ENCODE measurements around the gene LIN7A. TPM values are rescaled to one million over a fixed set of nuclear protein-coding genes. Genes with fewer than 3 reads are reported as not detected.

The LIN7A gene
- total and polyA plus RNA-seq, 2 of the 8 experiments (the other 6 are each of a cell fraction or from before 2014, with no cell fraction given), result 5.8 to 22.0 TPM

GRCh38 chr12:80954857-80955520, 17.3 kb upstream of the LIN7A start:
- no peak overlapping the region for H3K4me2 ChIP-seq (ENCODE audit: insufficient read depth in 1 of 2, low read depth in 2 of 2, low read length in 2 of 2)
- H3K23ac ChIP-seq (ENCODE audit: insufficient read length), result no peak overlapping the region
- TF ChIP-seq ZNF274 (IDR thresholded peaks at IDR 0.05; ENCODE audit: borderline replicate concordance, extremely low read depth, low read length) (no peak), POU5F1 (IDR thresholded peaks at IDR 0.05; ENCODE audit: low read depth, low read length) (no peak), CEBPB (IDR thresholded peaks at IDR 0.05; ENCODE audit: low read depth, low read length) (no peak), TCF12 (IDR thresholded peaks at IDR 0.05; ENCODE audit: low read depth, low read length) (no peak), BCL11A (IDR thresholded peaks at IDR 0.05; ENCODE audit: low read depth in 2 of 2, low read length in 2 of 2) (no peak), SUZ12 (IDR thresholded peaks at IDR 0.05; ENCODE audit: low read length) (no peak), MAFK (IDR thresholded peaks at IDR 0.05; ENCODE audit: low read depth, low read length) (no peak), POLR2A (IDR thresholded peaks at IDR 0.05; ENCODE audit: control extremely low read depth in 1 of 2, low read depth in 2 of 2, low read length in 2 of 2) (no peak), KDM5A (IDR thresholded peaks at IDR 0.05; ENCODE audit: low read length) (no peak), BACH1 (IDR thresholded peaks at IDR 0.05; ENCODE audit: low read length) (no peak), FOSL1 (IDR thresholded peaks at IDR 0.05; ENCODE audit: insufficient read depth, low read depth, low read length) (no peak), SP1 (IDR thresholded peaks at IDR 0.05; ENCODE audit: low read depth, low read length) (no peak), CTBP2 (IDR thresholded peaks at IDR 0.05; ENCODE audit: borderline replicate concordance, insufficient read depth, insufficient read length, low read length) (no peak), BRCA1 (IDR thresholded peaks at IDR 0.05; ENCODE audit: low read depth, low read length) (no peak), PHF8 (conservative IDR thresholded peaks at IDR 0.05; ENCODE audit: low read depth, low read length) (no peak)

More at GRCh38 chr12:80954857-80955520, 17.3 kb upstream of the LIN7A start:
- no peaks in the 10 kb centered on the region; the same call in 1 of the 2 replicates for H3K23me2 ChIP-seq (ENCODE audit: low read depth, low read length)
- ChIA-PET POLR2A (ENCODE audit: partially characterized antibody) (interaction anchor here (1.8 kb wide), 1 partner anchor 18 kb away, joined by 5 read pairs; no protein-coding TSS in a partner anchor), CTCF (ENCODE audit: partially characterized antibody) (no interaction called here)
- peaks cover 0 to 13% (median 1%) of the 10 kb centered on the region in 4 experiments; a peak in 2 of 7 replicates for H3K4me1 ChIP-seq (replicated peaks in 1 of 4; ENCODE audit: control insufficient read depth in 3 of 4, insufficient read depth in 4 of 4, low read length in 3 of 4)
- FAIRE-seq (no peak), DNase-seq (ENCODE audit: low read depth in 1 of 2, low spot score in 2 of 2) (no peak)
- no peak overlapping the region for H3K9ac ChIP-seq (replicated peaks in 1 of 4; ENCODE audit: extremely low read depth in 1 of 4, low read depth in 3 of 4, low read length in 3 of 4)
- H4K5ac ChIP-seq (ENCODE audit: insufficient read length, low read depth, low read length), result no peak overlapping the region
- H4K91ac ChIP-seq (replicated peaks; ENCODE audit: insufficient read length, low read length), result no peak overlapping the region
- no peak overlapping the region for H3K18ac ChIP-seq (ENCODE audit: extremely low read depth, low read length)
- no peak overlapping the region for H3K14ac ChIP-seq (ENCODE audit: insufficient read length)
- no peak overlapping the region for H2AFZ ChIP-seq (ENCODE audit: low read length)
- H2BK12ac ChIP-seq (ENCODE audit: low read depth, low read length), result no peak overlapping the region
- H3K56ac ChIP-seq (replicated peaks; ENCODE audit: insufficient read length, low read depth, low read length), result no peak overlapping the region
- no peaks in the 10 kb centered on the region for H3K36me3 ChIP-seq (ENCODE audit: control insufficient read depth in 2 of 4, insufficient read depth in 4 of 4, low read length in 3 of 4)
- no peaks in the 10 kb centered on the region for H4K20me1 ChIP-seq (replicated peaks in 1 of 2; ENCODE audit: control insufficient read depth in 1 of 2, insufficient read depth in 2 of 2, low read length in 2 of 2)
- no peak overlapping the region for H2BK5ac ChIP-seq (ENCODE audit: low read depth, low read length)
- 49% methylated on average over 5 of the region's 5 CpGs; no CpG with 5 or more reads in 1 of the 2 experiments for WGBS, 2 experiments (ENCODE audit: extremely low coverage in 1 of 2, insufficient coverage in 1 of 2, insufficient read length in 1 of 2, insufficient replicate concordance in 2 of 2, low coverage in 1 of 2, low lambda C conversion rate in 2 of 2, missing lambda C conversion rate in 1 of 2)
- H3K9me3 ChIP-seq (ENCODE audit: insufficient read depth in 2 of 2, low read depth in 1 of 2, low read length in 1 of 2), result no peaks in the 10 kb centered on the region
- no peak overlapping the region for H4K8ac ChIP-seq (ENCODE audit: extremely low read depth, insufficient read depth, low read length)
- no peak overlapping the region for H2AK5ac ChIP-seq (ENCODE audit: low read depth, low read length)
- H3K27ac ChIP-seq (ENCODE audit: low read depth, low read length), result no peak overlapping the region
- no peak overlapping the region for H3K4ac ChIP-seq (replicated peaks; ENCODE audit: insufficient read length, low read depth, low read length)
- no peak overlapping the region for H3K4me3 ChIP-seq (ENCODE audit: extremely low read depth in 1 of 4, insufficient read depth in 2 of 4, low read depth in 3 of 4, low read length in 4 of 4)
- H3K79me1 ChIP-seq (ENCODE audit: low read depth, low read length), result no peaks in the 10 kb centered on the region
- H3K79me2 ChIP-seq (ENCODE audit: control insufficient read depth in 1 of 2, insufficient read depth in 2 of 2, low read length in 2 of 2), result no peaks in the 10 kb centered on the region
- H2BK15ac ChIP-seq (ENCODE audit: low read length), result no peak overlapping the region
- no peaks in the 10 kb centered on the region for H3K27me3 ChIP-seq (replicated peaks in 1 of 4; ENCODE audit: control insufficient read depth in 3 of 4, extremely low read depth in 1 of 4, insufficient read depth in 3 of 4, low read length in 3 of 4)
- H2BK120ac ChIP-seq (replicated peaks; ENCODE audit: low read depth, low read length), result no peak overlapping the region
- H2BK20ac ChIP-seq (ENCODE audit: low read length), result no peak overlapping the region
